Rectal smooth muscle tissue (tissue), 1 donor: ENCODE results near the gene ADAM19.
A peak's percentile ranks its signal among the peaks of the same experiment; 100 is the strongest.

Experiments
- H3K27ac ChIP-seq: one replicate; pipeline ENCODE4 v1.7.0; 2013; ENCODE audit warnings: low read depth, low read length, inconsistent platforms
- H3K27me3 ChIP-seq: one replicate; pipeline ENCODE4 v1.7.0; 2013; ENCODE audit warnings: low read length; ENCODE audit not compliant: control insufficient read depth, insufficient read depth
- H3K36me3 ChIP-seq: one replicate; pipeline ENCODE4 v1.7.0; 2013; ENCODE audit warnings: low read length; ENCODE audit not compliant: control insufficient read depth, insufficient read depth
- H3K4me1 ChIP-seq: one replicate; pipeline ENCODE4 v1.7.0; 2013; ENCODE audit warnings: low read length; ENCODE audit not compliant: control insufficient read depth, insufficient read depth
- H3K4me3 ChIP-seq: one replicate; pipeline ENCODE4 v1.7.0; 2013; ENCODE audit warnings: low read length
- H3K9ac ChIP-seq: one replicate; pipeline ENCODE4 v1.7.0; 2013; ENCODE audit warnings: low read length

ADAM19 gene

DNA sequence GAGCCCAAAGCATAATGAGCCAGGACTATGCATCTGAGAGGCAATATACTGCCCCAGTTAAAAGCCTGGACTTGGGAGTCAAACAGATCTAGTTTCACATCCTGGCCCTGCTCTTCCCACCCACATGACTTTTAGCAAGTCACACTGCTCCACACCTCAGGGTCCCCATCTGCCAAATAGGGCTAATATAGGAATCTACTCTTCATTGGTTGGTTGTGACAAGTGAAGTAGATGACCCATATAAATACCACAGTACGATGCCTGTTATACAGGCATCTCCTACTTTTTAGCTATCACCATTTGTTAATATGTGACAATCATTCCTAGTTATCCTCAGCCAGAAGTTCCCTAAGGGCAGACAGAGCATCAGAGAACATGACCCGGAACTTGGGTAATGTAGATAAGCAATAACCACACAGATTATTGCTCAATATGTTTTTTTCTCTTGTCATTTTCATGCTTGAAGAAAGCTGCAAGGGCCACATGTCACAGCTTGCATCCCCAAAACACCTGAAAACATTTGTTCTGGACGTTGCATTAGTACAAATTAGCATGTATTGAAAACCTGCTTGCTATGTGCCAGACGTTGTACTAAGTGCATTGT is 20.4 kb downstream of the ADAM19 start:
- Histone ChIP-seq H3K4me3 (no peak overlapping the region), H3K27ac (peak overlapping the region; percentile 56), H3K36me3 (no peaks in the 10 kb centered on the region), H3K27me3 (no peaks in the 10 kb centered on the region), H3K4me1 (peaks cover 45% of the 10 kb centered on the region), H3K9ac (no peak overlapping the region)

DNA sequence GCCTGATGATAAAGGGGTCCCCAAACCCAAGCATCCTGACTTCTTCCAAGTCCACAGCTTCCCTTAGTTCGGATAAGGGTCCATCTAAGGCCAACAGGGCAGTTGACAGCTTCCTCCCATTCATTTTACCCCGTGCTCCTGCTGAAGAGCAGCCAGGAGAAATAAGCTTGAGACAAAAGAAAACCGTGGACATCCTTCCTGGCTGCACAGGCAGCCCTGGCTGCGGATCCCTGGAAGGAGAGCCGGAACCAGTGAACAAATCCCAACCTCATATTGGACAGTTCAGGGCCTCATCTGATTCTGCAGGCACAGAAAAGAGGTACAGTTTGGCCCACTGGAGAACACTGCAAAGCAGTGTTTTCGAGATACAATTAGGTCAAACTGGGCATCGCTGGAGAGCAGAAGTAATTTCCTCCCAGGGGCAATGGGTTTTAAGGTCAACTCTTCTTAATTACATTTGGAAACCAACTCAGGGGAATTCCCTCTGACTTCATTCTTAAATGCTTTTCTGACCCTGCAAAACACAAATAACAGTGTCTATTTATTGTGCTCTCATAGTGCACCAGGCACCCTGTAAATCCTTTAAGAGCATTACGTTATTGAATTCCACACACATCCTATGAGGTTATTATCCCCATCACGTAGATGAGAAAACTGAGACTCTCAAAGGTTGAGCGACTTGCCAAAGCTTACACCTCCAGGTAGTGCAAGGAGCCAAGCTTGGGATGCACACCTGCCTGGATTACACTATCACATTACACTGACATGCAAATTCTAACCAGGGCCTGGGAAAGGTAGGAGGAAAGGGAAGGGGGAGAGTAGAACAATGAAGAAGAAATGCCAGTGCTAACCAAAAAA is 21.2 kb downstream of the ADAM19 start:
- Histone ChIP-seq H3K4me3 (no peak overlapping the region), H3K27me3 (no peaks in the 10 kb centered on the region), H3K4me1 (peaks cover 52% of the 10 kb centered on the region), H3K27ac (peak overlapping the region; percentile 56), H3K36me3 (no peaks in the 10 kb centered on the region), H3K9ac (no peak overlapping the region)

DNA sequence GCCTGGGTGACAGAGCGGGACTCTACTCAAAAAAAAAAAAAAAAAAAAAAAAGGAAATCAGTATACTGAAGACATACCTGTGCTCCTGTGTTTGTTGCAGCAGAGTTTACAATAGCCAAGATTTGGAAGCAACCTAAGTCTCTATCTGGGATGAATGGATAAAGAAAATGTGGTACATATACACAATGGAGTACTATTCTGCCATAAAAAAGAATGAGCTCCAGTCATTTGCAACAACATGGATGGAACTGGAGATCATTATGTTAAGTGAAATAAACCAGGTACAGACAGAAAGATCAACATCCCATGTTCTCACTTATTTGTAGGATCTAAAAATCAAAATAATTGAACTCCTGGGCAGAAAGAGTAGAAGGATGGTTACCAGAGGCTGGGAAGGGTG is 22.9 kb downstream of the ADAM19 start:
- no peak overlapping the region for H3K4me3 ChIP-seq
- H3K27ac ChIP-seq: no peak overlapping the region
- peaks cover 46% of the 10 kb centered on the region for H3K4me1 ChIP-seq
- H3K9ac ChIP-seq: no peak overlapping the region
- no peaks in the 10 kb centered on the region for H3K27me3 ChIP-seq
- no peaks in the 10 kb centered on the region for H3K36me3 ChIP-seq

DNA sequence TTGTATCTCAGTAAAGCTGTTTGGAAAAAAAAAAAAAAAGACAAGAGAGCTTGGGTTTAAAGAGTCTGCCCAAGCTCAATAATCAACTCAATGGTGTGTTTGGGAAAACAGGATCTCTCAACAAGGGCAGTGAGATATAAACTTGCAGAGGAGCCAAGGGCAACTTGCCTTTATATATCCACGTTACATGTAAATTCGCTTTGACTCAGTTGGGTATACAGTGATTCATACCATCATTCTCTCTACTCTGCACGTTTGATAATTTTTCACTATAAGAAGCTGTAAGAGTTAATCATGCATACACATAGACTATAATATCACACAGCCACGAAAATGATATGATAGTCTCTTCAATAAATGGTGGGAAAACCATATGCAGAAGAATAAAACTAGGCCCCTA is 24.9 kb downstream of the ADAM19 start:
- H3K9ac ChIP-seq: no peak overlapping the region
- H3K36me3 ChIP-seq: no peaks in the 10 kb centered on the region
- H3K27me3 ChIP-seq: no peaks in the 10 kb centered on the region
- peaks cover 50% of the 10 kb centered on the region for H3K4me1 ChIP-seq
- no peak overlapping the region for H3K4me3 ChIP-seq
- H3K27ac ChIP-seq: peak overlapping the region; percentile 51

DNA sequence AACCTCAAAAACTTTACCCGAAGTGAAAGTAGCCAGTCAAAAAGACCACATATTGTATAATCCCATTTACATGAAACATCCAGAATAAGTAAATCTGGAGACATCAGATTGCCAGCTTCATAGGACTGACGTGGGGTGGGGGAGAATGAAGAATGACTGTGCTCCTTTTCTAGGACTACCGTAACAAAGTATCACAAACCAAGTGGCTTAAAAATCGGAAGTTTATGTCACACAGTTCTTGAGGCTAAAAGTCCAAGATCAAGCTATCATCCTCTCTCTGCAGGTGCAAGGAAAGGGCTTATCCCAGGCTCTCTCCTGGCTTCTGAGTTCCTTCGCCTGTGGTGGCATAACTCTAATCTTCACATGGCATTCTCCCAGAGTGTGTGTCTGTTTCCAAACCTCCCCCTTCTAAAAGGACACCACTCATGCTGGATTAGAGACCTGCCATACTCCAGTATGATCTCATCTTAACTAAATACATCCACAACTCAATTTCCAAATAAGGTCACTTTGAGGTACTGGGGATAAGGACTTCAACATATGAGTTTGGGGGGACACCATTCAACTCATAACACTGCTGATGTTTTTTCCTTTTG is 25.5 kb downstream of the ADAM19 start:
- H3K9ac ChIP-seq: no peak overlapping the region
- H3K27ac ChIP-seq: peak overlapping the region; percentile 51
- peaks cover 47% of the 10 kb centered on the region for H3K4me1 ChIP-seq
- H3K36me3 ChIP-seq: no peaks in the 10 kb centered on the region
- H3K27me3 ChIP-seq: no peaks in the 10 kb centered on the region
- no peak overlapping the region for H3K4me3 ChIP-seq

DNA sequence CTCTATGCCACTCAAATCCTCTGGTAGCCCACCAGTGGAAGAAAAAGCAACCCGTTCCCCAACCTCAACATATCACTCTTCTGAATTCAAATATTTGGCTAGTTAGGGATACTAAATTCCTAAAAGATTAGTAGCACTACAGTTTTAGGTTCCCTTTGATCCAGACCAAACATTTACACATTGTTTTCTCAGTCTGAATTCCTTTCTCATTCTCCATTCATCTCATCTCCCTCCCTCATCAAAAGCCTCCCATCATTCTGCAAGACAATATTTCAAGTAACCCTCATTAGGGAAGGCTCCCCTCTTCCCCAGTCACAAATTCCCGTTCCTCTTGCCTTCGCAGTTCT is 26.3 kb downstream of the ADAM19 start:
- Histone ChIP-seq H3K4me3 (no peak overlapping the region), H3K27ac (peak overlapping the region; percentile 51), H3K9ac (no peak overlapping the region), H3K4me1 (peaks cover 45% of the 10 kb centered on the region), H3K36me3 (no peaks in the 10 kb centered on the region), H3K27me3 (no peaks in the 10 kb centered on the region)

DNA sequence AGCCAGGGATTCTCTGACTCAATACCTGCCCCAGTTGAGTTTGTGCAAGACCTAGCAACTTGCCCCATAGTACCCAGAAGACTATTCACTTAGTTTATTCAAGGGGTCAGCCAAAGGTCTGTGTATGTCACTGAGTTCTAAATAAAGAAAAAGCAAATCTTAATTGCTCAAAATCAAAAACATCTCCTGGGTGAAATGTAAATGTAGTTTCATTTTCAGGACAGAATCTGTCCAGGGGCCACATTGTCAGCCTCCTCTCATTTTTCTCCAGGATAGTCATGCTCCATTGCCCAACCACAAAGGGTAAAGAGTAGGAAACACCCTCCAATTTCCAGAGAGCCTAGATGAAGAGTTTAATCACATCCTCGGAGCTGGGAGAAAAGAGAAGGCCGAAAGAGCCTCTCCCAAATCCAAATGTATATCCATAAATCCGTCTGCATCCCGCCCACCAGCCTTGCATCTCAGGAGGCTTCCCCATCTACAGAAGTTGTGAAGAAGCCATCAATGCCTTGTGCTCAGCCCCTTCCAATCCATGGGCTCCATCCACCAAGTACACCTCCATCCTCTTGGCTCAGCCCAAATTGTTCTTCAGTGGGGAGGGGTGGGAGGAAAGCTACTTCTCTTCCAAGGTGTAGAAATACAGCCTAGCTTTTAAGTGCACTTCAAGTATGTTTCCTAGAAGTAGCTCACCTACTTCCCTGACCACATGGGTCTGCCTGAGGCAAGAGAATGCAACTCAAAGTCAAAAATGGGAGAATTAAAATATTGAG is 26.9 kb downstream of the ADAM19 start:
- no peak overlapping the region for H3K4me3 ChIP-seq
- H3K36me3 ChIP-seq: no peaks in the 10 kb centered on the region
- H3K9ac ChIP-seq: no peak overlapping the region
- no peaks in the 10 kb centered on the region for H3K27me3 ChIP-seq
- peaks cover 46% of the 10 kb centered on the region for H3K4me1 ChIP-seq
- peak overlapping the region; percentile 51 for H3K27ac ChIP-seq

DNA sequence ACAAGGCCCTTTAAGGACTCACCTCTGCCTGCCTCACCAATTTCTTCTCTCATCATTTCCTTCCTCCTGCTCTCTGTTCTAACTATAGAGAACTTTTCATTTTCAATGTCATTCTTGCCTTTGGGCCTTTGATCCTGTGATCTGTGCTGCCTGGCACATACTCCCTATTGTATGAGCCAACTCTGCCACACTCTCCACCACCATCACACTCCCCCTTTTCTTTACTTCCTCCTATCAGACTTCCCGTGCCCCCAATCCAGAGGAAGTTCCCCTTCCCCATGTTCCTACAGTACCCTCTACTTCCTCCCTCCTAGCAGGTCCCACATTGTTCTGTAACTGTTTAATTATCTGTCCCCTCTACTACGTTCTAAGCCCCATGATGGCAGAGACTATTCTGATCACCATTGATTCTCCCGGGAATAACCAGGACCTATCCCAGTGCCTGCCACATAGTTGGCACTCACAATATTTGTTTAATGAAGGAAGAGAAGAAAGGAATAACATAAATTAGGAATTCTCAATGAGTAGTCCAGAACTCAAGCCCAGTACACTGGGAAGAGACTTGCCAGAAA is 27.5 kb downstream of the ADAM19 start:
- Histone ChIP-seq H3K4me3 (no peak overlapping the region), H3K4me1 (peaks cover 52% of the 10 kb centered on the region)

DNA sequence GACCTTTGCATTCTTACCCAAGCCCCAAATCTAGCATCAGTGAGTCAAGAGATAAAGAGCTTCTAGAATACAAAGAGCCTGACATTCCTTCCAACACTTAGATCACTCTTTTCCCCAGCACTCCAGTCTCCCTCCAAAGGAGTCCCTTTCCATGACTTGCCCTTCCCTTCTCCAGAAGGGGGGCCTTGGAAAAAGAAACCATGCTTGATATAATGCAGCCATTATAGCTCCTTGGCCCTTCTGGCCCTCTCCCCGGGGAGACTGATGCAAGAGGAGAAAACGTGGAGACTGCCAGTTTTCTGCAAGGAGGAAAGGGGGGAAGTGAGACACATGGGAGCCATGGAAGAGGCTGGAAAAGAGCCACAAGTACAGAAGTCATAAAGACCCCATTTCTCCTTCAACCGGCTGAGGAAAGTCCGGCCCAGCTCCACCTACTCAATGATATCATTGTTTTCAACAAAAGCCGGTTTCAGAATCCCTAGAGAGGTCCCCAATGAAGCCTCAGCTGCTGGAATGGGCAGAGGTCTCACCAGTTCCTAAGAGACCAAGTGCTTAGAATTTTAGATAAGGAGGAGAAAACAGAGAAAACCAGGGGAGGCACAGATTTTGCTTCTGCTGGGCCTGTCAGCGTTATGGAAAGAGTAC is 29.0 kb downstream of the ADAM19 start:
- Histone ChIP-seq H3K36me3 (no peaks in the 10 kb centered on the region), H3K4me1 (peaks cover 64% of the 10 kb centered on the region), H3K9ac (no peak overlapping the region), H3K27ac (peak overlapping the region; percentile 51), H3K4me3 (no peak overlapping the region), H3K27me3 (no peaks in the 10 kb centered on the region)

More for the DNA sequence above, 27.5 kb downstream of the ADAM19 start:
- Histone ChIP-seq H3K9ac (no peak overlapping the region), H3K27me3 (no peaks in the 10 kb centered on the region), H3K27ac (peak overlapping the region; percentile 51), H3K36me3 (no peaks in the 10 kb centered on the region)

DNA sequence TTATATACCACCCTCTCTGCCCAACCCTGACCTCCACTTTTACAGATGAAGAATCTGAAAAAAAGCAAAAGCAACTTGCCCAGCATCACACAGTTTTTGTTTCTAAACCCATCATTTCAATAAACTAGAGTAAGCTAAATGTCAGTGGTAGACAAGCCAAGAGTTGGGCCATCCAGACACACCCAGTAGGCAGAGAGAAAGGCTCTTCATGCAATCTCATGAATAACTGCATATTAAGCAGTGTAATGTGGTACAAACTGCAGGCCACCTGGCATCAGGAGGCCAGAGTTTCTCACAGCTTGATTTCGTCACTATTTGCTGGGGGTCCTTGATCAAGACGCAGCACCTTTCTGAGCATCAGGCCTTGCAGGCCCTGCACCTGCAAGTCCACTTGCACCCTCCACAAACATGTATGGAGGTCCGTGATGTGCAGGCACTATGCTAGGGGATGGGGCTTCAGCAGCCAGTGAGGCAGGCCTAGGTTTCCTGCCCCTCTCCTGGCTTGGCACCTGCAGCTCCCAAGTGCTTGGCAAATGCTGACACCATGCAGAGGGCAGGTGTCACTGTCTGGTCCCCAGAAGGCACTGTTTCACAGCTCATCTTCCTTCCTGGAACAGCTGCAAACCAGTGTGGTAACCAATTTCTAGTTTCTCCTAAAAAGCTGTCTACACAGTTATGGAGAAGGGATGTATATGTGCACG is 29.8 kb downstream of the ADAM19 start:
- no peak overlapping the region for H3K4me3 ChIP-seq
- no peaks in the 10 kb centered on the region for H3K27me3 ChIP-seq
- H3K9ac ChIP-seq: no peak overlapping the region
- peaks cover 70% of the 10 kb centered on the region for H3K4me1 ChIP-seq
- H3K27ac ChIP-seq: peak overlapping the region; percentile 79
- H3K36me3 ChIP-seq: no peaks in the 10 kb centered on the region

DNA sequence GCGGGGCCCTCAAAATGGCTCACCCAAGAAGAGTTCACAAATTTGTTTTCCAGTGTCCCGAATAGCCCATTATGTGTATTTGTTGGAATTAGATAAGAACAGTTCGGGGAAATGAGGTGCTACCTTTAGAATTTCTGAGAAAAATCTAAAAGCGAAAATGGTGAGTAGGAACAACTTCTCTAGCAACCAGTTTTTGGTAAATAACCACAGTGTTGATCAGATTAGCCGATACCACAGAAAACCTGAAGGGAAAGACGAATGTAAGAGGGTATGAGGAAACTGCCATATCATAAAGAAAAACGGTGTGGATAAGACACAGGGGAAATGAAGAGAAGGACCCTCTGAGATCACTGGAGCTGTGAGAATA is 31.0 kb downstream of the ADAM19 start:
- Histone ChIP-seq H3K4me1 (peaks cover 68% of the 10 kb centered on the region), H3K36me3 (no peaks in the 10 kb centered on the region), H3K27me3 (no peaks in the 10 kb centered on the region), H3K9ac (no peak overlapping the region), H3K27ac (peak overlapping the region; percentile 79), H3K4me3 (no peak overlapping the region)
